IMR-90 (cell line): Measurements from ENCODE around the gene CDCP2. TPM values are rescaled to one million over a fixed set of nuclear protein-coding genes. Genes with fewer than 3 reads are reported as not detected.

Experiments used
- ATAC-seq: fragments of 200-7000 bp; cut with Tn5 transposase; 2 replicates; pipeline ENCODE4 v1.9.1; 2020; ENCODE audit warnings: low read depth, mild to moderate bottlenecking, moderate library complexity
- BruUV-seq: library from RNA; stranded (reverse); fragments of 400-500 nt; replicated peaks from 2 replicates; lab custom pipeline; 2021; lab: Mats Ljungman, UMichigan
- CTCF ChIA-PET: fragments of 300-600 bp; formaldehyde crosslinking; extraction: SDS; loops from one replicate; lab custom pipeline; 2021; ENCODE audit warnings: antibody characterized with exemption; lab: Yijun Ruan, JAX
- POLR2A ChIA-PET: fragments of 300-600 bp; sonication (Branson Sonifier 250); formaldehyde crosslinking; loops from one replicate; lab custom pipeline; 2022; ENCODE audit warnings: antibody characterized with exemption; ENCODE audit not compliant: unreplicated experiment; lab: Charles Lee
- DNase-seq: peaks from one replicate; pipeline ENCODE4 v3.0.0; 2013
- H2AFZ ChIP-seq: replicated peaks from 2 replicates; pipeline ENCODE3; 2013; ENCODE audit warnings: low read length, mild to moderate bottlenecking; ENCODE audit not compliant: poor library complexity
- H2AK5ac ChIP-seq: 2 replicates; pipeline ENCODE4 v1.6.1; 2013; ENCODE audit warnings: low read depth, low read length, inconsistent platforms
- H2AK9ac ChIP-seq: replicated peaks from 2 replicates; pipeline ENCODE3; 2013; ENCODE audit warnings: mild to moderate bottlenecking, low read depth, low read length, moderate library complexity; ENCODE audit not compliant: poor library complexity
- H2BK120ac ChIP-seq: 2 replicates; pipeline ENCODE4 v1.6.1; 2013; ENCODE audit warnings: low read depth, low read length, inconsistent platforms
- H2BK15ac ChIP-seq: 3 replicates; pipeline ENCODE4 v1.6.1; 2013; ENCODE audit warnings: low read depth, low read length, inconsistent platforms
- H2BK20ac ChIP-seq: 2 replicates; pipeline ENCODE4 v1.6.1; 2013; ENCODE audit warnings: low read depth, mild to moderate bottlenecking, inconsistent platforms, low read length, moderate library complexity
- H2BK5ac ChIP-seq: 2 replicates; pipeline ENCODE4 v1.6.1; 2013; ENCODE audit warnings: mild to moderate bottlenecking, low read depth, low read length, inconsistent platforms; ENCODE audit not compliant: poor library complexity, severe bottlenecking
- H3K14ac ChIP-seq: replicated peaks from 2 replicates; pipeline ENCODE4 v1.6.1; 2013; ENCODE audit warnings: low read depth, low read length, inconsistent platforms
- H3K18ac ChIP-seq: 2 replicates; pipeline ENCODE4 v1.6.1; 2013; ENCODE audit warnings: low read depth, low read length, control low read depth
- H3K23ac ChIP-seq: 2 replicates; pipeline ENCODE4 v1.6.1; 2013; ENCODE audit warnings: low read depth, low read length, inconsistent platforms
- H3K27ac ChIP-seq: 2 replicates; pipeline ENCODE4 v1.5.1; 2013; ENCODE audit warnings: mild to moderate bottlenecking, control low read depth, low read length; ENCODE audit not compliant: insufficient read depth
- H3K27me3 ChIP-seq: 2 replicates; pipeline ENCODE4 v1.6.1; 2013; ENCODE audit warnings: low read length; ENCODE audit not compliant: control insufficient read depth, insufficient read depth
- H3K36me3 ChIP-seq: 2 replicates; pipeline ENCODE4 v1.6.1; 2013; ENCODE audit warnings: low read length, mixed read lengths; ENCODE audit not compliant: control insufficient read depth, insufficient read depth
- H3K4ac ChIP-seq: 2 replicates; pipeline ENCODE4 v1.6.1; 2013; ENCODE audit warnings: low read depth, low read length, inconsistent platforms
- H3K4me1 ChIP-seq: 2 replicates; pipeline ENCODE4 v1.6.1; 2013; ENCODE audit warnings: low read length, mixed read lengths; ENCODE audit not compliant: control insufficient read depth, insufficient read depth
- H3K4me2 ChIP-seq: 2 replicates; pipeline ENCODE4 v1.6.1; 2013; ENCODE audit warnings: low read depth, mild to moderate bottlenecking, control low read depth, low read length, moderate library complexity
- H3K4me3 ChIP-seq: 2 replicates; pipeline ENCODE4 v1.5.1; 2013; ENCODE audit warnings: low read depth, mild to moderate bottlenecking, control low read depth, low read length, moderate library complexity; ENCODE audit not compliant: insufficient read depth
- H3K56ac ChIP-seq: 2 replicates; pipeline ENCODE4 v1.6.1; 2013; ENCODE audit warnings: low read length, inconsistent platforms; ENCODE audit not compliant: insufficient read depth; ENCODE audit errors: extremely low read depth
- H3K79me1 ChIP-seq, 2 experiments: 2 replicates each; pipeline ENCODE4 v1.6.1; 2013; ENCODE audit warnings: low read length in 2 of 2, inconsistent platforms in 1 of 2, low read depth in 1 of 2
- H3K9ac ChIP-seq: 2 replicates; pipeline ENCODE4 v1.6.1; 2013; ENCODE audit warnings: low read depth, low read length, control low read depth
- H3K9me1 ChIP-seq: 2 replicates; pipeline ENCODE4 v1.6.1; 2013; ENCODE audit warnings: low read length, inconsistent platforms; ENCODE audit not compliant: insufficient read depth
- H3K9me3 ChIP-seq: 2 replicates; pipeline ENCODE4 v1.6.1; 2013; ENCODE audit warnings: low read length; ENCODE audit not compliant: control insufficient read depth, insufficient read depth
- H4K20me1 ChIP-seq: 2 replicates; pipeline ENCODE4 v1.6.1; 2013; ENCODE audit warnings: low read length, inconsistent platforms; ENCODE audit not compliant: insufficient read depth
- H4K5ac ChIP-seq: 2 replicates; pipeline ENCODE4 v1.6.1; 2013; ENCODE audit warnings: mild to moderate bottlenecking, low read depth, low read length, control low read depth
- H4K8ac ChIP-seq, 2 experiments: 2 replicates each; pipeline ENCODE4 v1.6.1; 2013; ENCODE audit warnings: low read depth in 2 of 2, low read length in 2 of 2, control low read depth in 1 of 2, inconsistent platforms in 1 of 2
- H4K91ac ChIP-seq: 2 replicates; pipeline ENCODE4 v1.6.1; 2013; ENCODE audit warnings: low read depth, low read length, inconsistent platforms; ENCODE audit not compliant: insufficient read depth
- BHLHE40 ChIP-seq: fragments of 150-350 bp; IDR thresholded peaks from 2 replicates; pipeline ENCODE4 v1.6.1; 2016; ENCODE audit warnings: mild to moderate bottlenecking, low read depth, low read length
- CHD1 ChIP-seq: IDR thresholded peaks from 2 replicates; pipeline ENCODE4 v1.6.1; 2012; ENCODE audit warnings: low read depth, low read length, improper control_type of control experiment
- CTCF ChIP-seq: conservative IDR thresholded peaks from 2 replicates; pipeline ENCODE4 v1.5.1; 2012; ENCODE audit warnings: mild to moderate bottlenecking, low read depth, low read length, improper control_type of control experiment
- MAFK ChIP-seq: IDR thresholded peaks from 2 replicates; pipeline ENCODE4 v1.6.1; 2012; ENCODE audit warnings: low read depth, low read length, improper control_type of control experiment
- MAZ ChIP-seq: IDR thresholded peaks from 2 replicates; pipeline ENCODE4 v1.6.1; 2012; ENCODE audit warnings: low read depth, mild to moderate bottlenecking, low read length, improper control_type of control experiment, moderate library complexity, borderline replicate concordance
- NFE2L2 ChIP-seq: fragments of 150-350 bp; IDR thresholded peaks from 2 replicates; pipeline ENCODE4 v1.6.1; 2016; ENCODE audit warnings: low read depth, mild to moderate bottlenecking, low read length
- POLR2A ChIP-seq: IDR thresholded peaks from 2 replicates; pipeline ENCODE4 v1.6.1; 2012; ENCODE audit warnings: mild to moderate bottlenecking, low read depth, low read length
- RAD21 ChIP-seq: IDR thresholded peaks from 2 replicates; pipeline ENCODE4 v1.6.1; 2012; ENCODE audit warnings: low read length, improper control_type of control experiment
- RCOR1 ChIP-seq: IDR thresholded peaks from 2 replicates; pipeline ENCODE4 v1.6.1; 2012; ENCODE audit warnings: mild to moderate bottlenecking, low read length, improper control_type of control experiment; ENCODE audit not compliant: insufficient replicate concordance
- RFX5 ChIP-seq: IDR thresholded peaks from 2 replicates; pipeline ENCODE4 v1.8.0; 2012; ENCODE audit warnings: low read depth, mild to moderate bottlenecking, low read length, moderate library complexity
- SMC3 ChIP-seq: fragments of 150-350 bp; IDR thresholded peaks from 2 replicates; pipeline ENCODE4 v1.6.1; 2016; ENCODE audit warnings: low read depth, mild to moderate bottlenecking, antibody characterized with exemption, low read length, moderate library complexity
- USF2 ChIP-seq: fragments of 150-350 bp; IDR thresholded peaks from 2 replicates; pipeline ENCODE4 v1.6.1; 2017; ENCODE audit warnings: mild to moderate bottlenecking, antibody characterized with exemption, low read length, low read depth
- WGBS, 2 experiments: methylation state at CpG; one replicate each; pipeline versions ENCODE4 v1.1.5 to v1.1.7; 2013; ENCODE audit warnings: missing lambda C conversion rate in 2 of 2; ENCODE audit not compliant: insufficient read length in 1 of 2; ENCODE audit errors: extremely low coverage in 2 of 2; 5-methylcytosine and 5-hydroxymethylcytosine counted together
- dilution Hi-C: fragments of 300-500 bp; cut with HindIII; formaldehyde crosslinking; loops from one replicate; pipeline ENCODE4 v1.14.3; 2018; ENCODE audit warnings: low sequenced_read_pairs; ENCODE audit not compliant: unreplicated experiment
- in situ Hi-C: fragments of 300-500 bp; cut with MboI; formaldehyde crosslinking; loops from 3 replicates; pipeline ENCODE4 v1.14.3; 2019; ENCODE audit warnings: low sequenced_read_pairs, inconsistent platforms, mixed read lengths
- intact Hi-C: fragments of 100-400 bp; cut with micrococcal nuclease; formaldehyde crosslinking; loops from 2 replicates; pipeline ENCODE4 v1.10.0; 2022
- polyA plus RNA-seq, 3 experiments: library from polyadenylated mRNA; depleted of rRNA; stranded (reverse); fragments of >200 nt; gene quantifications; 2 replicates each; pipeline ENCODE4 v1.2.3, GENCODE V29; 2012; ENCODE audit warnings: low replicate concordance in 1 of 3
- total RNA-seq: library from RNA; depleted of rRNA; stranded (reverse); fragments of >200 nt; gene quantifications from 2 replicates; pipeline ENCODE4 v1.2.3, GENCODE V29; 2012

Gene CDCP2
- total and polyA plus RNA-seq, 2 of the 4 experiments (the other 2 are of a cell fraction), result not detected

- TF ChIP-seq USF2 (no peak), RFX5 (no peak), SMC3 (no peak), MAZ (no peak), BHLHE40 (no peak), CTCF (no peak), RCOR1 (no peak), CHD1 (no peak), NFE2L2 (no peak), MAFK (no peak), POLR2A (no peak), RAD21 (no peak)
- Histone ChIP-seq H3K27me3 (no peaks in the 10 kb centered on the region), H2BK5ac (no peak overlapping the region), H3K18ac (no peak overlapping the region), H2AK9ac (no peak overlapping the region), H3K79me1 (no peaks in the 10 kb centered on the region), H4K20me1 (no peaks in the 10 kb centered on the region), H3K27ac (no peak overlapping the region), H2AK5ac (no peak overlapping the region), H3K9ac (no peak overlapping the region), H3K4me1 (peaks cover 22% of the 10 kb centered on the region), H3K23ac (no peak overlapping the region), H3K14ac (no peak overlapping the region), H3K9me1 (peaks cover 19% of the 10 kb centered on the region), H3K9me3 (no peaks in the 10 kb centered on the region), H3K4me3 (no peak overlapping the region), H4K5ac (no peak overlapping the region), H2BK120ac (no peak overlapping the region), H4K8ac (no peak overlapping the region), H3K56ac (no peak overlapping the region), H3K4me2 (no peak overlapping the region), H2AFZ (no peak overlapping the region), H3K36me3 (no peaks in the 10 kb centered on the region), H4K91ac (no peak overlapping the region), H2BK20ac (no peak overlapping the region), H3K4ac (no peak overlapping the region), H2BK15ac (no peak overlapping the region)
- no TSS peak for BruUV-seq
- ChIA-PET CTCF (interaction anchor here (1.0 kb wide), 1 partner anchor 14 kb away, joined by 3 read pairs; no protein-coding TSS in a partner anchor), POLR2A (no interaction called here)
- intact Hi-C loops (no loop called here), in situ Hi-C loops (no loop called here), dilution Hi-C loops (no loop called here)
- WGBS, 2 experiments, result 88% methylated on average over 4 of the region's 6 CpGs; no CpG with 5 or more reads in 1 of the 2 experiments
- ATAC-seq, result no peak
- no peak for DNase-seq
Observed at GRCh38 chr1:54134295-54134694, 18.5 kb downstream of the CDCP2 start.
